Suprapubic skin (tissue), 4 donors: ENCODE data around the gene GAL3ST1. TPM values are rescaled to one million over a fixed set of nuclear protein-coding genes. Genes with fewer than 3 reads are reported as not detected.

Experiments
- DNase-seq, 2 donors: peaks; one replicate each; pipeline ENCODE4 v3.0.0-alpha.2; 2019; ENCODE audit warnings: low spot score in 2 of 2
- H3K27ac ChIP-seq: fragments of 200-600 bp; sonication (generic); one replicate; pipeline ENCODE4 v1.5.1; 2019
- H3K27me3 ChIP-seq: fragments of 200-600 bp; sonication (generic); one replicate; pipeline ENCODE4 v1.5.1; 2019
- H3K36me3 ChIP-seq: fragments of 200-600 bp; sonication (generic); one replicate; pipeline ENCODE4 v1.5.1; 2019
- H3K4me1 ChIP-seq: fragments of 200-600 bp; sonication (generic); one replicate; pipeline ENCODE4 v1.5.1; 2019
- H3K4me3 ChIP-seq: fragments of 200-600 bp; sonication (generic); one replicate; pipeline ENCODE4 v1.5.1; 2019; ENCODE audit warnings: mild to moderate bottlenecking
- H3K9me3 ChIP-seq: fragments of 200-600 bp; sonication (generic); one replicate; pipeline ENCODE4 v1.5.1; 2019
- CTCF ChIP-seq, 2 donors: fragments of 200-600 bp in 1 of 2; fragments of 450-650 bp in 1 of 2; sonication (generic) in 1 of 2; IDR thresholded peaks; one replicate each; pipeline ENCODE4 v1.5.1; 2016 to 2019; ENCODE audit warnings: antibody characterized with exemption in 2 of 2, mild to moderate bottlenecking in 1 of 2, moderate library complexity in 1 of 2
- EP300 ChIP-seq: sonication (generic); formaldehyde crosslinking; IDR thresholded peaks from one replicate; pipeline ENCODE4 v1.6.1; 2017; ENCODE audit warnings: antibody characterized with exemption
- POLR2A ChIP-seq, 2 donors: fragments of 450-650 bp; IDR thresholded peaks; one replicate each; pipeline ENCODE4 v1.6.1; 2017; ENCODE audit warnings: antibody characterized with exemption in 2 of 2, mild to moderate bottlenecking in 2 of 2, moderate library complexity in 2 of 2
- POLR2AphosphoS5 ChIP-seq, 3 donors: sonication (generic); formaldehyde crosslinking; IDR thresholded peaks; one replicate each; pipeline ENCODE4 v1.6.1; 2017; ENCODE audit warnings: antibody characterized with exemption in 3 of 3
- WGBS: methylation state at CpG from one replicate; pipeline ENCODE4 v1.1.5; 2018; 5-methylcytosine and 5-hydroxymethylcytosine counted together
- total RNA-seq, 4 donors: library from RNA; depleted of rRNA; stranded (reverse); fragments of >200 nt; gene quantifications; one replicate each; pipeline ENCODE4 v1.1.0, GENCODE V29; 2016

Gene GAL3ST1
- total RNA-seq, 4 donors from 2014 or later, result 1.2 to 3.7 (median 2.4) TPM

GRCh38 chr22:30584441-30584840 is 10.0 kb upstream of the GAL3ST1 start:
- Histone ChIP-seq H3K4me3 (no peak overlapping the region), H3K4me1 (no peaks in the 10 kb centered on the region), H3K36me3 (peaks cover 99% of the 10 kb centered on the region), H3K27ac (no peak overlapping the region), H3K9me3 (no peaks in the 10 kb centered on the region), H3K27me3 (no peaks in the 10 kb centered on the region)
- no peak for DNase-seq
- 95% methylated on average over 9 of the region's 15 CpGs for WGBS
- TF ChIP-seq EP300 (no peak), POLR2AphosphoS5 (IDR thresholded peaks at IDR 0.05) (no peak), POLR2A (IDR thresholded peaks at IDR 0.05) (no peak), CTCF (IDR thresholded peaks at IDR 0.05) (no peak)

GRCh38 chr22:30582788-30583545 is 8.5 kb upstream of the GAL3ST1 start:
- TF ChIP-seq POLR2AphosphoS5 (IDR thresholded peaks at IDR 0.05) (no peak), CTCF (IDR thresholded peaks at IDR 0.05) (no peak), EP300 (no peak), POLR2A (IDR thresholded peaks at IDR 0.05) (no peak)
- no peaks in the 10 kb centered on the region for H3K4me1 ChIP-seq
- WGBS, result 72% methylated on average over 5 of the region's 13 CpGs
- no peaks in the 10 kb centered on the region for H3K9me3 ChIP-seq
- DNase-seq, result no peak
- no peaks in the 10 kb centered on the region for H3K27me3 ChIP-seq
- no peak overlapping the region for H3K4me3 ChIP-seq
- H3K36me3 ChIP-seq, result peaks cover 100% of the 10 kb centered on the region
- no peak overlapping the region for H3K27ac ChIP-seq

- peaks cover 100% of the 10 kb centered on the region for H3K36me3 ChIP-seq
- no peak for TF ChIP-seq EP300
- no peaks in the 10 kb centered on the region for H3K4me1 ChIP-seq
Measured at GRCh38 chr22:30582051-30582450, 7.6 kb upstream of the GAL3ST1 start.

GRCh38 chr22:30580896-30581295 is 6.4 kb upstream of the GAL3ST1 start:
- Histone ChIP-seq H3K36me3 (peaks cover 100% of the 10 kb centered on the region), H3K4me3 (no peak overlapping the region), H3K4me1 (no peaks in the 10 kb centered on the region), H3K9me3 (no peaks in the 10 kb centered on the region), H3K27me3 (no peaks in the 10 kb centered on the region), H3K27ac (no peak overlapping the region)
- TF ChIP-seq POLR2AphosphoS5 (IDR thresholded peaks at IDR 0.05) (no peak), EP300 (no peak), POLR2A (IDR thresholded peaks at IDR 0.05) (no peak), CTCF (IDR thresholded peaks at IDR 0.05) (no peak)
- 84% methylated on average over 4 of the region's 6 CpGs for WGBS
- no peak for DNase-seq

More at GRCh38 chr22:30582051-30582450, 7.6 kb upstream of the GAL3ST1 start:
- no peak for DNase-seq
- H3K27ac ChIP-seq, result no peak overlapping the region
- WGBS, result 100% methylated on average over 2 of the region's 6 CpGs
- H3K27me3 ChIP-seq, result no peaks in the 10 kb centered on the region
- no peaks in the 10 kb centered on the region for H3K9me3 ChIP-seq
- H3K4me3 ChIP-seq, result no peak overlapping the region

GRCh38 chr22:30578481-30578880 is 4.0 kb upstream of the GAL3ST1 start:
- DNase-seq, result no peak
- no peak for TF ChIP-seq CTCF (IDR thresholded peaks at IDR 0.05)
- TF ChIP-seq EP300, result no peak
- TF ChIP-seq POLR2A (IDR thresholded peaks at IDR 0.05), result no peak
- TF ChIP-seq POLR2AphosphoS5 (IDR thresholded peaks at IDR 0.05), result no peak
- Histone ChIP-seq H3K36me3 (peaks cover 79% of the 10 kb centered on the region), H3K9me3 (no peaks in the 10 kb centered on the region), H3K27me3 (no peaks in the 10 kb centered on the region), H3K4me3 (no peak overlapping the region), H3K27ac (no peak overlapping the region), H3K4me1 (peaks cover 10% of the 10 kb centered on the region)
- 91% methylated on average over 12 of the region's 12 CpGs for WGBS
